ENCODE measurements around the gene F7.

Gene F7

DNA sequence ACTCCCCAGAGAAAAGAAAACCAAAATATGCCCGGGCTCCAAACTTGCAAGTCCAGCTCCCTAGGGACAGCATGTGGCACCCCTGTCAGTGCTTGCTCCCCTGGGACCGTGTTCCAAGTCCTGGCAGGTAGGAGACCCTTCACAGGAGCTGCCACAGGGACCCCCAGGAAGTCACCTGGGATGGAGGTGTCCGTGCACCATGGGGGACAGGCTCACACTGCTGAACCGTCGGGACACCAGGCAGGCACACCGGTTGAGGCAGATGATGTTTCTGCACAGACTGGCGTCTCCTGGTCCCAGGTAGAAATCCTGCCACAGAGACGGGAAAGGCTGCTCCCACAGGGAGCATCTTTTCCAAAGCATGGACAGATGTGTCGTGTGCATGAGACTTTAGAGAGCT is 41.2 kb downstream of the F7 start:
- TF ChIP-seq ARNT (IDR thresholded peaks at IDR 0.05): no peak
- no peak for TF ChIP-seq ELF4 (IDR thresholded peaks at IDR 0.05)
- TF ChIP-seq PKNOX1 (IDR thresholded peaks at IDR 0.05): no peak
- no peak for TF ChIP-seq L3MBTL2 (conservative IDR thresholded peaks at IDR 0.05)
- no peak for TF ChIP-seq HDGF (IDR thresholded peaks at IDR 0.05; ENCODE audit: borderline replicate concordance)
- no peak for TF ChIP-seq FOXK2 (IDR thresholded peaks at IDR 0.05)
- no peak for TF ChIP-seq TARDBP (IDR thresholded peaks at IDR 0.05)
- ChIA-PET POLR2A (no interaction called here), CTCF (no interaction called here)
- DNase-seq (ENCODE audit: extremely low spot score): no peak

DNA sequence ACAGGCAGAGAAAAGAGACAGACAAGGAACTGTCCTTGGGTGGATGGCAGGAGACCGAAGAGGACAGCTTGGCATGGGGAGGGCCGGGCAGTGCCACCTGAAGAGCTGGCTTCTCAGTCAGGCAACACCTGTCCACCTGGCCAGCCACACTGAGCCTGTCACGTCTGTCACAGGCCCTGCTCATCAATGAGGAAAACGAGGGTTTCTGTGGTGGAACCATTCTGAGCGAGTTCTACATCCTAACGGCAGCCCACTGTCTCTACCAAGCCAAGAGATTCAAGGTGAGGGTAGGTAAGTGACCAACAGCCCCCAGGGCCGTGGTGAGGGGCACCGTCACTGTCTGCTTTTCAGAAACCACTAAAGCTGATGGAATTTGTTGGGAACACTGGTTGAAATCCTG is 41.6 kb downstream of the F7 start:
- POLR2A ChIA-PET: no interaction called here
- TF ChIP-seq LEF1 (IDR thresholded peaks at IDR 0.05; ENCODE audit: borderline replicate concordance) (no peak), ZNF384 (IDR thresholded peaks at IDR 0.05) (no peak), L3MBTL2 (conservative IDR thresholded peaks at IDR 0.05) (no peak), ELF4 (IDR thresholded peaks at IDR 0.05) (no peak), FOXK2 (IDR thresholded peaks at IDR 0.05) (no peak), NFRKB (IDR thresholded peaks at IDR 0.05) (no peak), FOXM1 (IDR thresholded peaks at IDR 0.05; ENCODE audit: borderline replicate concordance) (no peak), PKNOX1 (IDR thresholded peaks at IDR 0.05) (no peak), BHLHE40 (IDR thresholded peaks at IDR 0.05; ENCODE audit: borderline replicate concordance) (no peak), TARDBP (IDR thresholded peaks at IDR 0.05) (no peak), SP1 (IDR thresholded peaks at IDR 0.05) (no peak), FOXA1 (IDR thresholded peaks at IDR 0.05) (no peak), HDGF (IDR thresholded peaks at IDR 0.05; ENCODE audit: borderline replicate concordance) (no peak), SUZ12 (IDR thresholded peaks at IDR 0.05) (no peak), ARNT (IDR thresholded peaks at IDR 0.05) (no peak), CTBP1 (IDR thresholded peaks at IDR 0.05; ENCODE audit: borderline replicate concordance) (no peak)
- CTCF ChIA-PET: no interaction called here
- DNase-seq (ENCODE audit: extremely low spot score): no peak

GRCh38 chr13:113148407-113148806 is 42.8 kb downstream of the F7 start:
- no peak for DNase-seq (ENCODE audit: extremely low spot score)
- ChIA-PET CTCF (no interaction called here), POLR2A (no interaction called here)
- TF ChIP-seq LEF1 (IDR thresholded peaks at IDR 0.05; ENCODE audit: borderline replicate concordance) (no peak), ELF4 (IDR thresholded peaks at IDR 0.05) (no peak), BHLHE40 (IDR thresholded peaks at IDR 0.05; ENCODE audit: borderline replicate concordance) (no peak), FOXK2 (IDR thresholded peaks at IDR 0.05) (no peak), NFRKB (IDR thresholded peaks at IDR 0.05) (no peak), FOXA1 (IDR thresholded peaks at IDR 0.05) (no peak), SP1 (IDR thresholded peaks at IDR 0.05) (no peak), L3MBTL2 (conservative IDR thresholded peaks at IDR 0.05) (no peak), CTBP1 (IDR thresholded peaks at IDR 0.05; ENCODE audit: borderline replicate concordance) (no peak)

DNA sequence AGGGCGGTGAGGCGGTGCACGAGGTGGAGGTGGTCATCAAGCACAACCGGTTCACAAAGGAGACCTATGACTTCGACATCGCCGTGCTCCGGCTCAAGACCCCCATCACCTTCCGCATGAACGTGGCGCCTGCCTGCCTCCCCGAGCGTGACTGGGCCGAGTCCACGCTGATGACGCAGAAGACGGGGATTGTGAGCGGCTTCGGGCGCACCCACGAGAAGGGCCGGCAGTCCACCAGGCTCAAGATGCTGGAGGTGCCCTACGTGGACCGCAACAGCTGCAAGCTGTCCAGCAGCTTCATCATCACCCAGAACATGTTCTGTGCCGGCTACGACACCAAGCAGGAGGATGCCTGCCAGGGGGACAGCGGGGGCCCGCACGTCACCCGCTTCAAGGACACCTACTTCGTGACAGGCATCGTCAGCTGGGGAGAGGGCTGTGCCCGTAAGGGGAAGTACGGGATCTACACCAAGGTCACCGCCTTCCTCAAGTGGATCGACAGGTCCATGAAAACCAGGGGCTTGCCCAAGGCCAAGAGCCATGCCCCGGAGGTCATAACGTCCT is 43.4 kb downstream of the F7 start:
- ChIA-PET CTCF (no interaction called here), POLR2A (no interaction called here)
- DNase-seq (ENCODE audit: extremely low spot score): no peak
- TF ChIP-seq SUZ12 (IDR thresholded peaks at IDR 0.05) (no peak), FOXM1 (IDR thresholded peaks at IDR 0.05; ENCODE audit: borderline replicate concordance) (no peak), LEF1 (IDR thresholded peaks at IDR 0.05; ENCODE audit: borderline replicate concordance) (no peak), PKNOX1 (IDR thresholded peaks at IDR 0.05) (no peak), ARNT (IDR thresholded peaks at IDR 0.05) (no peak), BHLHE40 (IDR thresholded peaks at IDR 0.05; ENCODE audit: borderline replicate concordance) (no peak), ELF4 (IDR thresholded peaks at IDR 0.05) (no peak), L3MBTL2 (conservative IDR thresholded peaks at IDR 0.05) (no peak)

- TF ChIP-seq ELF4 (IDR thresholded peaks at IDR 0.05) (no peak), L3MBTL2 (conservative IDR thresholded peaks at IDR 0.05) (no peak), NFRKB (IDR thresholded peaks at IDR 0.05) (no peak)
- POLR2A ChIA-PET: interaction anchor here (1.5 kb wide), 1 partner anchor 59 kb away, joined by 3 read pairs; no protein-coding TSS in a partner anchor
Observed at GRCh38 chr13:113149711-113150549, 44.3 kb downstream of the F7 start.

GRCh38 chr13:113150550-113151365 is 45.2 kb downstream of the F7 start:
- DNase-seq (ENCODE audit: extremely low spot score): no peak
- TF ChIP-seq FOXM1 (IDR thresholded peaks at IDR 0.05; ENCODE audit: borderline replicate concordance) (no peak), CTBP1 (IDR thresholded peaks at IDR 0.05; ENCODE audit: borderline replicate concordance) (no peak), HDGF (IDR thresholded peaks at IDR 0.05; ENCODE audit: borderline replicate concordance) (no peak), ZNF384 (IDR thresholded peaks at IDR 0.05) (no peak), FOXA1 (IDR thresholded peaks at IDR 0.05) (no peak), TARDBP (IDR thresholded peaks at IDR 0.05) (no peak), SP1 (IDR thresholded peaks at IDR 0.05) (no peak), LEF1 (IDR thresholded peaks at IDR 0.05; ENCODE audit: borderline replicate concordance) (no peak), L3MBTL2 (conservative IDR thresholded peaks at IDR 0.05) (no peak), ARNT (IDR thresholded peaks at IDR 0.05) (no peak)

More at GRCh38 chr13:113149711-113150549, 44.3 kb downstream of the F7 start:
- DNase-seq (ENCODE audit: extremely low spot score): no peak
- CTCF ChIA-PET: no interaction called here

More at GRCh38 chr13:113150550-113151365, 45.2 kb downstream of the F7 start:
- POLR2A ChIA-PET: interaction anchor here (1.5 kb wide), 1 partner anchor 58 kb away, joined by 3 read pairs; no protein-coding TSS in a partner anchor
- CTCF ChIA-PET: no interaction called here

Measured in HEK293T (cell line).